Caco-2 (cell line): ENCODE results near the gene COL26A1. TPM values are rescaled to one million over a fixed set of nuclear protein-coding genes. Genes with fewer than 3 reads are reported as not detected.

ENCODE experiments used
- BruUV-seq: library from RNA; stranded (reverse); fragments of 400-500 nt; replicated peaks from 2 replicates; lab custom pipeline; 2021; lab: Mats Ljungman, UMichigan
- CTCF ChIA-PET: fragments of 300-600 bp; sonication (Branson Sonifier 250); formaldehyde crosslinking; loops from one replicate; lab custom pipeline; 2022; ENCODE audit warnings: antibody characterized with exemption; lab: Charles Lee
- POLR2A ChIA-PET: fragments of 300-600 bp; sonication (Branson Sonifier 250); formaldehyde crosslinking; loops from one replicate; lab custom pipeline; 2022; ENCODE audit warnings: antibody characterized with exemption; lab: Charles Lee
- DNase-seq, 2 experiments: peaks; one replicate each; pipeline versions ENCODE4 v3.0.0 to v3.0.0-alpha.2; 2020 to 2022
- H3K27me3 ChIP-seq: replicated peaks from 2 replicates; pipeline ENCODE4 v1.6.0; 2011; ENCODE audit warnings: low read length; ENCODE audit not compliant: control insufficient read depth, insufficient read depth
- H3K36me3 ChIP-seq: 2 replicates; pipeline ENCODE4 v1.5.1; 2011; ENCODE audit warnings: low read length; ENCODE audit not compliant: control insufficient read depth, insufficient read depth
- H3K4me1 ChIP-seq: fragments of 250-450 bp; sonication (Bioruptor Pico); 2 replicates; pipeline ENCODE4 v1.5.1; 2020; ENCODE audit warnings: mild to moderate bottlenecking
- H3K4me3 ChIP-seq: 2 replicates; pipeline ENCODE4 v1.5.1; 2011; ENCODE audit warnings: low read depth, mild to moderate bottlenecking, control low read depth, low read length
- H3K9me3 ChIP-seq: fragments of 250-450 bp; sonication (Bioruptor Pico); 2 replicates; pipeline ENCODE4 v1.5.1; 2020; ENCODE audit warnings: mild to moderate bottlenecking, moderate library complexity
- H3K27ac Mint-ChIP-seq: one replicate; pipeline ENCODE4 v1.8.0; 2022; ENCODE audit warnings: mixed read lengths; ENCODE audit not compliant: unreplicated experiment
- H3K27me3 Mint-ChIP-seq: one replicate; pipeline ENCODE4 v1.8.0; 2022; ENCODE audit warnings: mixed read lengths; ENCODE audit not compliant: insufficient read depth, unreplicated experiment
- H3K36me3 Mint-ChIP-seq: one replicate; pipeline ENCODE4 v1.8.0; 2022; ENCODE audit warnings: mild to moderate bottlenecking, mixed read lengths; ENCODE audit not compliant: insufficient read depth, unreplicated experiment
- H3K4me1 Mint-ChIP-seq: one replicate; pipeline ENCODE4 v1.8.0; 2022; ENCODE audit warnings: low read depth, mixed read lengths; ENCODE audit not compliant: unreplicated experiment
- H3K4me3 Mint-ChIP-seq: one replicate; pipeline ENCODE4 v1.8.0; 2022; ENCODE audit warnings: mild to moderate bottlenecking, moderate library complexity, mixed read lengths; ENCODE audit not compliant: unreplicated experiment
- H3K9me3 Mint-ChIP-seq: one replicate; pipeline ENCODE4 v1.8.0; 2022; ENCODE audit warnings: mixed read lengths; ENCODE audit not compliant: unreplicated experiment
- CTCF ChIP-seq, 2 experiments: fragments of 200-600 bp in 1 of 2; IDR thresholded peaks; 1 replicate in 1 of 2; 2 replicates in 1 of 2; pipeline versions ENCODE4 v1.5.1 to v1.8.0; 2011 to 2022; ENCODE audit warnings: antibody characterized with exemption in 1 of 2, control low read depth in 1 of 2, inconsistent platforms in 1 of 2, low read depth in 1 of 2, low read length in 1 of 2, mild to moderate bottlenecking in 1 of 2, moderate library complexity in 1 of 2; ENCODE audit not compliant: insufficient read depth in 1 of 2, severe bottlenecking in 1 of 2, unreplicated experiment in 1 of 2
- intact Hi-C: fragments of 100-400 bp; cut with micrococcal nuclease; formaldehyde crosslinking; loops from one replicate; pipeline ENCODE4 v1.10.0; 2022; ENCODE audit not compliant: unreplicated experiment
- total RNA-seq: library from RNA; stranded (reverse); gene quantifications from 2 replicates; pipeline ENCODE4 v1.2.3, GENCODE V29; 2022

Gene COL26A1
- total RNA-seq, 1 experiment from 2014 or later = 23.3 TPM

DNA sequence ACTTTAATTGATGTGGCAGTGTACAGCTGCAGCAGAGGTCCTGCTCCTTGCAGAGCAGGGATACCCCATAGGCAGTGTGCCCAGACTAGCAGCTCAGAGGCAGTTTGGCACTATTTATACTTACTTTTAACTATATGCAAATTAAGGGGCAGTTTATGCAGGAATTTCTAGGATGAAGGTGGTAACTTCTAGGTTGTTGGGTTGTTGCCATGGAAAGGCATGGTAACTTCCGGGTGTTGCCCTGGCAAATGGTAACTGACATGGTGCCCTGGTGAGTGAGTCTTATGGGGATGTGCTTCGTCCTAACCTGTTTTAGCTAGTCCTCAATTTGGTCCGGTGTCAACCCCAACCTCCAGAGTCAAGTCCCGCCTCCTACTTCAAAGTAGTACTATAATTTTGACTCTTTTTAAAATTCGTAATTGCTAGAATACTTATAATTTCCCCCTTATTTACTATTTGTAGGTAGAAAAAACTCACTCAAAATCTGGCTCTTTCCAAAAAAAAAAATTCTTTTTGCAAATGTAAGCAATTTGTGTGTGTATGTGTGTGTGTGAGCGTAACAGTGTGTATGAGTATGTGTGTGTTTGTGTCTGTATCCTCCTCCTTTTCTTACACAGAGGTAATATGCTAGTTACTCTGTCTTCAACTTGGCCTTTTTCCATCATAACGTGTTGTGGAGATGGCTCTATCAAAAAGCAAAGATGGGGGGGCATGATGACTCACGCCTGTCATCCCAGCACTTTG is 5.9 kb downstream of the COL26A1 start:
- H3K4me3 ChIP-seq = no peak overlapping the region
- CTCF ChIA-PET = no interaction called here

DNA sequence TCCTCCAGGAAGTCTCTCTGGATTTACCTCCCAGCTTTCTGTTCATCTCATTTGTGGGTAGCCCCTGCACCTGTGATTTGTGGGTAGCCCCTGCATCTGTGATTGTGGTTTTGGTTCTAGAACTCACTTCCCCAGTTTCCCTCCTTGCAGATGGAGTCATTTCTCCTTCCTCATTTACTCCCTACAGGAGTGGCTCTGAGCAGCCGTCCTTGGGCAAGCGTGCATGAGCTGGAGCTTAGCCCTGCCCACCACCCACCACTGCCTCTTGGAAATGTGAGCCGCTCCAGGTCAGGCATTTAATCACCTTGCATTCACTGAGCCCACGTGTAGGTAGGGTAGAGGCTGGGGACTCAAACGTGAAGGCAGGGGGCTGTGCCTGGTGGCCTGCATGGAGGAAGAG is 8.2 kb downstream of the COL26A1 start:
- no peak for TF ChIP-seq CTCF (IDR thresholded peaks at IDR 0.05; ENCODE audit: insufficient read depth in 1 of 2, low read depth in 1 of 2, low read length in 1 of 2, severe bottlenecking in 1 of 2, unreplicated experiment in 1 of 2)
- Mint-ChIP-seq H3K27ac (no peak overlapping the region), H3K36me3 (no peaks in the 10 kb centered on the region), H3K4me3 (no peak overlapping the region), H3K4me1 (no peaks in the 10 kb centered on the region), H3K27me3 (no peaks in the 10 kb centered on the region), H3K9me3 (no peaks in the 10 kb centered on the region)
- BruUV-seq = no TSS peak
- intact Hi-C loops = no loop called here
- H3K4me1 ChIP-seq = no peaks in the 10 kb centered on the region
- ChIA-PET POLR2A (no interaction called here), CTCF (no interaction called here)
- DNase-seq = no peak
- no peaks in the 10 kb centered on the region for H3K36me3 ChIP-seq
- no peaks in the 10 kb centered on the region for H3K27me3 ChIP-seq
- H3K4me3 ChIP-seq = no peak overlapping the region
- H3K9me3 ChIP-seq = no peaks in the 10 kb centered on the region

More for the DNA sequence above, 5.9 kb downstream of the COL26A1 start:
- Histone ChIP-seq H3K27me3 (no peaks in the 10 kb centered on the region), H3K4me1 (no peaks in the 10 kb centered on the region; the same call in 1 of the 2 replicates), H3K36me3 (no peaks in the 10 kb centered on the region), H3K9me3 (no peaks in the 10 kb centered on the region)
- BruUV-seq = no TSS peak
- Mint-ChIP-seq H3K27me3 (no peaks in the 10 kb centered on the region), H3K4me3 (no peak overlapping the region), H3K4me1 (no peaks in the 10 kb centered on the region), H3K36me3 (no peaks in the 10 kb centered on the region), H3K27ac (no peak overlapping the region), H3K9me3 (no peaks in the 10 kb centered on the region)
- intact Hi-C loops = no loop called here
- no peak for TF ChIP-seq CTCF (IDR thresholded peaks at IDR 0.05; ENCODE audit: insufficient read depth in 1 of 2, low read depth in 1 of 2, low read length in 1 of 2, severe bottlenecking in 1 of 2, unreplicated experiment in 1 of 2)
- POLR2A ChIA-PET = no interaction called here
- DNase-seq = no peak

- TF ChIP-seq CTCF (IDR thresholded peaks at IDR 0.05; ENCODE audit: insufficient read depth in 1 of 2, low read depth in 1 of 2, low read length in 1 of 2, severe bottlenecking in 1 of 2, unreplicated experiment in 1 of 2) = no peak
- CTCF ChIA-PET = interaction anchor here (1.3 to 1.5 kb wide), 2 partner anchors 11 to 52 kb away, joined by 3 read pairs; partner anchors contain the start of gene COL26A1
- Mint-ChIP-seq H3K27ac (no peak overlapping the region), H3K4me3 (no peak overlapping the region), H3K36me3 (peaks cover 8% of the 10 kb centered on the region), H3K27me3 (no peaks in the 10 kb centered on the region), H3K4me1 (peaks cover 10% of the 10 kb centered on the region), H3K9me3 (no peaks in the 10 kb centered on the region)
- intact Hi-C loops = no loop called here
- Histone ChIP-seq H3K4me1 (peaks cover 17% of the 10 kb centered on the region), H3K4me3 (no peak overlapping the region), H3K9me3 (no peaks in the 10 kb centered on the region), H3K27me3 (no peaks in the 10 kb centered on the region), H3K36me3 (no peaks in the 10 kb centered on the region)
- POLR2A ChIA-PET = interaction anchor here (0.6 kb wide), 1 partner anchor 11 kb away, joined by 3 read pairs; no protein-coding TSS in a partner anchor
- no peak for DNase-seq
- no TSS peak for BruUV-seq
Observed at GRCh38 chr7:101373812-101374614, 11.3 kb downstream of the COL26A1 start.
